Endodermal cell (in vitro differentiated cells): Measurements from ENCODE around the gene OGN. TPM values are rescaled to one million over a fixed set of nuclear protein-coding genes. Genes with fewer than 3 reads are reported as not detected.

Experiments used
- DNase-seq: peaks from one replicate; pipeline ENCODE4 v3.0.0-alpha.2; 2017
- H3K27ac ChIP-seq: 2 replicates; pipeline ENCODE4 v1.5.1; 2013; ENCODE audit warnings: mild to moderate bottlenecking, low read depth, low read length, moderate library complexity
- H3K27me3 ChIP-seq: 2 replicates; pipeline ENCODE4 v1.6.1; 2013; ENCODE audit warnings: mild to moderate bottlenecking, low read length, moderate library complexity; ENCODE audit not compliant: insufficient read depth, control insufficient read depth, poor library complexity, severe bottlenecking
- H3K36me3 ChIP-seq: 2 replicates; pipeline ENCODE4 v1.7.0; 2013; ENCODE audit warnings: mild to moderate bottlenecking, low read length, moderate library complexity; ENCODE audit not compliant: control insufficient read depth, insufficient read depth
- H3K4me1 ChIP-seq: one replicate; pipeline ENCODE4 v1.7.0; 2013; ENCODE audit warnings: low read length; ENCODE audit not compliant: control insufficient read depth, insufficient read depth
- H3K4me3 ChIP-seq: 2 replicates; pipeline ENCODE4 v1.5.1; 2013; ENCODE audit warnings: mild to moderate bottlenecking, low read length, moderate library complexity
- H3K9ac ChIP-seq: 2 replicates; pipeline ENCODE4 v1.6.1; 2013; ENCODE audit warnings: mild to moderate bottlenecking, low read length, moderate library complexity; ENCODE audit not compliant: poor library complexity, severe bottlenecking; ENCODE audit errors: extremely low read depth
- H3K9me3 ChIP-seq: 2 replicates; pipeline ENCODE4 v1.6.1; 2013; ENCODE audit warnings: mild to moderate bottlenecking, low read length, moderate library complexity; ENCODE audit not compliant: control insufficient read depth
- H3K27ac Mint-ChIP-seq: 2 replicates; pipeline ENCODE4 v1.8.0; 2020; ENCODE audit warnings: mixed read lengths
- H3K27me3 Mint-ChIP-seq: 2 replicates; pipeline ENCODE4 v1.8.0; 2021; ENCODE audit warnings: mild to moderate bottlenecking, mixed read lengths; ENCODE audit not compliant: insufficient read depth
- H3K36me3 Mint-ChIP-seq: 2 replicates; pipeline ENCODE4 v1.8.0; 2020; ENCODE audit warnings: low read depth, mixed read lengths
- H3K4me1 Mint-ChIP-seq: 2 replicates; pipeline ENCODE4 v1.8.0; 2020; ENCODE audit warnings: mixed read lengths
- H3K4me3 Mint-ChIP-seq: 2 replicates; pipeline ENCODE4 v1.8.0; 2020; ENCODE audit warnings: mild to moderate bottlenecking, moderate library complexity, mixed read lengths
- H3K9me3 Mint-ChIP-seq: 2 replicates; pipeline ENCODE4 v1.8.0; 2020; ENCODE audit warnings: mild to moderate bottlenecking, mixed read lengths
- CTCF ChIP-seq: fragments of 200-600 bp; sonication (generic); conservative IDR thresholded peaks from 2 replicates; pipeline ENCODE4 v1.5.0; 2021; ENCODE audit warnings: antibody characterized with exemption, mild to moderate bottlenecking
- WGBS, 2 experiments: methylation state at CpG; one replicate each; pipeline versions ENCODE4 v1.1.5 to v1.1.7; 2013; ENCODE audit warnings: missing lambda C conversion rate in 2 of 2, mixed read lengths in 1 of 2; ENCODE audit not compliant: insufficient coverage in 1 of 2, insufficient read length in 1 of 2; 5-methylcytosine and 5-hydroxymethylcytosine counted together
- total RNA-seq, 2 donors: library from RNA; stranded (reverse); fragmentation: NEBNext Ultra II Directional in 1 of 2; extraction: Animal tissue kit (Norgen Biotek cat#: 25700) in 1 of 2; gene quantifications; 2 replicates in 1 of 2; 3 replicates in 1 of 2; pipeline ENCODE4 v1.2.1, GENCODE V29; 2021

OGN gene
- total RNA-seq, 2 donors from 2014 or later: not detected

GRCh38 chr9:92342825-92343488 lies 61.4 kb downstream of the OGN start:
- Histone ChIP-seq H3K9ac (no peak overlapping the region), H3K27ac (no peak overlapping the region), H3K36me3 (peaks cover 9% of the 10 kb centered on the region), H3K9me3 (peaks cover 12% of the 10 kb centered on the region), H3K4me3 (no peak overlapping the region), H3K4me1 (no peaks in the 10 kb centered on the region), H3K27me3 (no peaks in the 10 kb centered on the region)
- Mint-ChIP-seq H3K36me3 (peaks cover 37% of the 10 kb centered on the region), H3K27me3 (no peaks in the 10 kb centered on the region), H3K27ac (no peak overlapping the region), H3K4me1 (no peaks in the 10 kb centered on the region), H3K9me3 (peaks cover 20% of the 10 kb centered on the region), H3K4me3 (no peak overlapping the region)
- no peak for DNase-seq
- no peak for TF ChIP-seq CTCF
- 100% methylated on average over 1 of the region's 1 CpG; no CpG with 5 or more reads in 1 of the 2 experiments for WGBS, 2 experiments

- no peak for TF ChIP-seq CTCF
- Mint-ChIP-seq H3K9me3 (peaks cover 20% of the 10 kb centered on the region), H3K36me3 (peaks cover 42% of the 10 kb centered on the region), H3K27me3 (no peaks in the 10 kb centered on the region), H3K4me3 (no peak overlapping the region), H3K4me1 (no peaks in the 10 kb centered on the region), H3K27ac (no peak overlapping the region)
- no peaks in the 10 kb centered on the region for H3K4me1 ChIP-seq
- no peaks in the 10 kb centered on the region for H3K27me3 ChIP-seq
- H3K9ac ChIP-seq: no peak overlapping the region
- peaks cover 9% of the 10 kb centered on the region for H3K36me3 ChIP-seq
- no peak for DNase-seq
- 92% methylated on average over 1 of the region's 1 CpG; no CpG with 5 or more reads in 1 of the 2 experiments for WGBS, 2 experiments
- H3K9me3 ChIP-seq: peaks cover 12% of the 10 kb centered on the region
- no peak overlapping the region for H3K4me3 ChIP-seq
- no peak overlapping the region for H3K27ac ChIP-seq
Observed at GRCh38 chr9:92341578-92341977, 62.8 kb downstream of the OGN start.

GRCh38 chr9:92333282-92333634 lies 71.1 kb downstream of the OGN start:
- no peak for TF ChIP-seq CTCF
- H3K4me3 Mint-ChIP-seq: no peak overlapping the region
- Histone ChIP-seq H3K4me3 (no peak overlapping the region), H3K4me1 (no peaks in the 10 kb centered on the region), H3K9ac (no peak overlapping the region), H3K27ac (no peak overlapping the region), H3K36me3 (no peaks in the 10 kb centered on the region), H3K9me3 (no peaks in the 10 kb centered on the region), H3K27me3 (no peaks in the 10 kb centered on the region)
- WGBS, 2 experiments: 92 to 95% methylated on average over 2 of the region's 2 CpGs
- no peak for DNase-seq
- no peak overlapping the region for H3K27ac Mint-ChIP-seq
- no peaks in the 10 kb centered on the region for H3K9me3 Mint-ChIP-seq
- H3K36me3 Mint-ChIP-seq: peaks cover 5% of the 10 kb centered on the region
- H3K27me3 Mint-ChIP-seq: no peaks in the 10 kb centered on the region
- no peaks in the 10 kb centered on the region for H3K4me1 Mint-ChIP-seq

Other genes with a start within 250 kb of the OGN start
- 100 to 1,000 TPM; 170 to 173 TPM for gene IARS1, start 110.9 kb downstream of the OGN start, total RNA-seq
- gene NOL8, start 79.2 kb downstream of the OGN start, total RNA-seq: 10 to 100 TPM; 30.0 to 31.7 TPM
- 1 to 10 TPM; 8.2 to 9.2 TPM for gene CENPP, start 78.6 kb downstream of the OGN start, total RNA-seq
- gene OMD, start 19.9 kb upstream of the OGN start, total RNA-seq: not detected
- not detected for gene ASPN, start 77.9 kb upstream of the OGN start, total RNA-seq
- gene ECM2, start 131.4 kb upstream of the OGN start, total RNA-seq: 1 to 10 TPM; 1.8 to 3.2 TPM